ENCODE results near the gene IPO4. TPM values are rescaled to one million over a fixed set of nuclear protein-coding genes. Genes with fewer than 3 reads are reported as not detected.

The IPO4 gene
- total and polyA plus RNA-seq, 2 of the 8 experiments (the other 6 are each of a cell fraction or from before 2014, with no cell fraction given): 55.5 to 108 TPM

GRCh38 chr14:24183014-24183481, 5.6 kb downstream of the IPO4 start:
- Histone ChIP-seq H4K91ac (replicated peaks; ENCODE audit: insufficient read length, low read length) (no peak overlapping the region), H3K23ac (ENCODE audit: insufficient read length) (no peak overlapping the region), H3K27ac (ENCODE audit: low read depth, low read length) (no peak overlapping the region), H4K8ac (ENCODE audit: extremely low read depth, insufficient read depth, low read length) (no peak overlapping the region; the same call in 1 of the 2 replicates), H3K27me3 (replicated peaks in 1 of 4; ENCODE audit: control insufficient read depth in 3 of 4, extremely low read depth in 1 of 4, insufficient read depth in 3 of 4, low read length in 3 of 4) (no peaks in the 10 kb centered on the region), H3K36me3 (ENCODE audit: control insufficient read depth in 2 of 4, insufficient read depth in 4 of 4, low read length in 3 of 4) (peaks cover 26 to 83% (median 69%) of the 10 kb centered on the region in 4 experiments), H3K14ac (ENCODE audit: insufficient read length) (no peak overlapping the region), H2AK5ac (ENCODE audit: low read depth, low read length) (no peak overlapping the region), H3K79me2 (ENCODE audit: control insufficient read depth in 1 of 2, insufficient read depth in 2 of 2, low read length in 2 of 2) (peaks cover 0 to 13% of the 10 kb centered on the region in 2 experiments; a peak in 2 of 4 replicates), H3K18ac (ENCODE audit: extremely low read depth, low read length) (no peak overlapping the region), H3K9ac (replicated peaks in 1 of 4; ENCODE audit: extremely low read depth in 1 of 4, low read depth in 3 of 4, low read length in 3 of 4) (no peak overlapping the region), H2BK5ac (ENCODE audit: low read depth, low read length) (no peak overlapping the region), H3K9me3 (ENCODE audit: insufficient read depth in 2 of 2, low read depth in 1 of 2, low read length in 1 of 2) (no peaks in the 10 kb centered on the region), H3K79me1 (ENCODE audit: low read depth, low read length) (peaks cover 14% of the 10 kb centered on the region), H2AFZ (ENCODE audit: low read length) (no peak overlapping the region), H3K4me1 (replicated peaks in 1 of 4; ENCODE audit: control insufficient read depth in 3 of 4, insufficient read depth in 4 of 4, low read length in 3 of 4) (peaks cover 0 to 6% (median 4%) of the 10 kb centered on the region in 4 experiments; a peak in 6 of 7 replicates), H3K4me2 (ENCODE audit: insufficient read depth in 1 of 2, low read depth in 2 of 2, low read length in 2 of 2) (no peak overlapping the region), H3K4ac (replicated peaks; ENCODE audit: insufficient read length, low read depth, low read length) (no peak overlapping the region), H2BK12ac (ENCODE audit: low read depth, low read length) (no peak overlapping the region), H4K5ac (ENCODE audit: insufficient read length, low read depth, low read length) (no peak overlapping the region), H3K23me2 (ENCODE audit: low read depth, low read length) (peaks cover 3% of the 10 kb centered on the region; the same call in 1 of the 2 replicates), H4K20me1 (replicated peaks in 1 of 2; ENCODE audit: control insufficient read depth in 1 of 2, insufficient read depth in 2 of 2, low read length in 2 of 2) (peaks cover 2 to 28% of the 10 kb centered on the region in 2 experiments), H3K4me3 (ENCODE audit: extremely low read depth in 1 of 4, insufficient read depth in 2 of 4, low read depth in 3 of 4, low read length in 4 of 4) (no peak overlapping the region), H2BK20ac (ENCODE audit: low read length) (no peak overlapping the region), H3K56ac (replicated peaks; ENCODE audit: insufficient read length, low read depth, low read length) (no peak overlapping the region), H2BK120ac (replicated peaks; ENCODE audit: low read depth, low read length) (no peak overlapping the region), H2BK15ac (ENCODE audit: low read length) (no peak overlapping the region)
- no peak for DNase-seq (ENCODE audit: low read depth in 1 of 2, low spot score in 2 of 2)
- FAIRE-seq: no peak
- CTCF ChIA-PET (ENCODE audit: partially characterized antibody): interaction anchor here (1.0 to 1.3 kb wide), 2 partner anchors 11 to 22 kb away, joined by 4 to 5 read pairs; partner anchors contain the start of genes IRF9 and REC8
- POLR2A ChIA-PET (ENCODE audit: partially characterized antibody): interaction anchor here (0.8 to 9.3 kb wide), 8 partner anchors 8 to 58 kb away, joined by 3 to 158 read pairs (median 6); partner anchors contain the start of genes EMC9, IRF9, REC8 and RNF31
- 94% methylated on average over 13 of the region's 15 CpGs; no CpG with 5 or more reads in 1 of the 2 experiments for WGBS, 2 experiments (ENCODE audit: extremely low coverage in 1 of 2, insufficient coverage in 1 of 2, insufficient read length in 1 of 2, insufficient replicate concordance in 2 of 2, low coverage in 1 of 2, low lambda C conversion rate in 2 of 2, missing lambda C conversion rate in 1 of 2)
- TF ChIP-seq SP4 (IDR thresholded peaks at IDR 0.05; ENCODE audit: low read length) (no peak), POLR2AphosphoS5 (IDR thresholded peaks at IDR 0.05; ENCODE audit: low read depth, low read length) (no peak), NANOG (IDR thresholded peaks at IDR 0.05; ENCODE audit: insufficient read depth, low read depth, low read length, poor library complexity, severe bottlenecking) (no peak), KDM1A (IDR thresholded peaks at IDR 0.05; ENCODE audit: borderline replicate concordance, low read length) (no peak), GTF2F1 (IDR thresholded peaks at IDR 0.05; ENCODE audit: borderline replicate concordance, low read depth, low read length) (no peak), POU5F1 (IDR thresholded peaks at IDR 0.05; ENCODE audit: low read depth, low read length) (no peak), ATF3 (IDR thresholded peaks at IDR 0.05; ENCODE audit: insufficient read depth, low read depth, low read length) (no peak), HDAC2 (IDR thresholded peaks at IDR 0.05; ENCODE audit: borderline replicate concordance in 1 of 2, low read depth in 2 of 2, low read length in 2 of 2) (no peak), RNF2 (IDR thresholded peaks at IDR 0.05; ENCODE audit: borderline replicate concordance, low read depth, low read length, missing control alignments, poor library complexity, severe bottlenecking) (no peak), RXRA (IDR thresholded peaks at IDR 0.05; ENCODE audit: insufficient read depth, low read depth, low read length) (no peak), RFX5 (IDR thresholded peaks at IDR 0.05; ENCODE audit: borderline replicate concordance, low read depth, low read length) (no peak), BRCA1 (IDR thresholded peaks at IDR 0.05; ENCODE audit: low read depth, low read length) (no peak)

Data from H1 (cell line).